ENCODE results near the gene IL2RG. TPM values are rescaled to one million over a fixed set of nuclear protein-coding genes. Genes with fewer than 3 reads are reported as not detected.
A peak's percentile ranks its signal among the peaks of the same experiment; 100 is the strongest.

Gene IL2RG
- 1 to 10 TPM in 3 of 4 donors, under 1 TPM in 1; 0.93 to 3.9 (median 1.2) TPM for polyA plus RNA-seq (ENCODE audit: insufficient read length in 4 of 4)

GRCh38 chrX:71111141-71111843 is at the start of gene IL2RG:
TSS of gene IL2RG (minus strand) at chrX:71111577. CDS start at chrX:71111539, 38 bp downstream.
- DNase-seq (ENCODE audit: low read depth in 4 of 4, low spot score in 3 of 4), result no peak

- DNase-seq (ENCODE audit: low read depth in 4 of 4, low spot score in 3 of 4), result no peak
Observed at GRCh38 chrX:71160475-71160874, 49.1 kb upstream of the IL2RG start.

GRCh38 chrX:71159335-71159734 is 48.0 kb upstream of the IL2RG start:
- DNase-seq (ENCODE audit: low read depth in 4 of 4, low spot score in 3 of 4), result no peak

- no peak for DNase-seq (ENCODE audit: low read depth in 4 of 4, low spot score in 3 of 4)
Observed at GRCh38 chrX:71158603-71159002, 47.2 kb upstream of the IL2RG start.

GRCh38 chrX:71154641-71155040 is 43.3 kb upstream of the IL2RG start:
- no peak for DNase-seq (ENCODE audit: low read depth in 4 of 4, low spot score in 3 of 4)

- no peak for DNase-seq (ENCODE audit: low read depth in 4 of 4, low spot score in 3 of 4)
Observed at GRCh38 chrX:71154196-71154595, 42.8 kb upstream of the IL2RG start.

- no peak for DNase-seq (ENCODE audit: low read depth in 4 of 4, low spot score in 3 of 4)
Observed at GRCh38 chrX:71151366-71151765, 40.0 kb upstream of the IL2RG start.

GRCh38 chrX:71148278-71148663 is 36.9 kb upstream of the IL2RG start:
- DNase-seq (ENCODE audit: low read depth in 4 of 4, low spot score in 3 of 4), result no peak

GRCh38 chrX:71147496-71148277 is 36.3 kb upstream of the IL2RG start:
- no peak for DNase-seq (ENCODE audit: low read depth in 4 of 4, low spot score in 3 of 4)

- no peak for DNase-seq (ENCODE audit: low read depth in 4 of 4, low spot score in 3 of 4)
Observed at GRCh38 chrX:71144651-71145050, 33.3 kb upstream of the IL2RG start, which contains the start of gene NLGN3. TSS of gene NLGN3 (plus strand) at chrX:71144841. CDS start at chrX:71147750, 2,909 bp downstream.

- DNase-seq (ENCODE audit: low read depth in 4 of 4, low spot score in 3 of 4), result no peak
Observed at GRCh38 chrX:71143508-71143907, 32.1 kb upstream of the IL2RG start.

GRCh38 chrX:71140440-71140839 is 29.1 kb upstream of the IL2RG start:
- DNase-seq (ENCODE audit: low read depth in 4 of 4, low spot score in 3 of 4), result no peak

GRCh38 chrX:71131510-71131909 is 20.1 kb upstream of the IL2RG start:
- no peak for DNase-seq (ENCODE audit: low read depth in 4 of 4, low spot score in 3 of 4)

GRCh38 chrX:71128915-71129765 is 17.8 kb upstream of the IL2RG start:
- DNase-seq (ENCODE audit: low read depth in 4 of 4, low spot score in 3 of 4), result no peak

- DNase-seq (ENCODE audit: low read depth in 4 of 4, low spot score in 3 of 4), result no peak
Observed at GRCh38 chrX:71128166-71128833, 16.9 kb upstream of the IL2RG start.

- DNase-seq (ENCODE audit: low read depth in 4 of 4, low spot score in 3 of 4), result no peak
Observed at GRCh38 chrX:71118985-71119535, 7.7 kb upstream of the IL2RG start.

GRCh38 chrX:71118032-71118984 is 6.9 kb upstream of the IL2RG start, which contains the start of gene MED12:
TSS of gene MED12 (plus strand) at chrX:71118596. CDS start at chrX:71118755, 159 bp downstream.
- peak; percentile 61 to 74 (median 67) for DNase-seq (ENCODE audit: low read depth in 4 of 4, low spot score in 3 of 4)

- no peak for DNase-seq (ENCODE audit: low read depth in 4 of 4, low spot score in 3 of 4)
Observed at GRCh38 chrX:71117358-71117757, 6.0 kb upstream of the IL2RG start.

GRCh38 chrX:71111921-71112431 is 599 bp upstream of the IL2RG start:
- DNase-seq (ENCODE audit: low read depth in 4 of 4, low spot score in 3 of 4), result no peak

Measured in left renal pelvis (tissue), 4 donors.